Activated gamma-delta T cell (primary cell): ENCODE data around the gene IPO13.

Source experiments
- DNase-seq: peaks from one replicate; lab custom pipeline; 2025; lab: John Stamatoyannopoulos, UW

Gene IPO13

GRCh38 chr1:43930168-43930948 is 16.4 kb upstream of the IPO13 start:
- no peak for DNase-seq

- DNase-seq, result no peak
Observed at GRCh38 chr1:43930949-43931275, 15.8 kb upstream of the IPO13 start.

- no peak for DNase-seq
Observed at GRCh38 chr1:43931711-43932660, 14.8 kb upstream of the IPO13 start.

DNA sequence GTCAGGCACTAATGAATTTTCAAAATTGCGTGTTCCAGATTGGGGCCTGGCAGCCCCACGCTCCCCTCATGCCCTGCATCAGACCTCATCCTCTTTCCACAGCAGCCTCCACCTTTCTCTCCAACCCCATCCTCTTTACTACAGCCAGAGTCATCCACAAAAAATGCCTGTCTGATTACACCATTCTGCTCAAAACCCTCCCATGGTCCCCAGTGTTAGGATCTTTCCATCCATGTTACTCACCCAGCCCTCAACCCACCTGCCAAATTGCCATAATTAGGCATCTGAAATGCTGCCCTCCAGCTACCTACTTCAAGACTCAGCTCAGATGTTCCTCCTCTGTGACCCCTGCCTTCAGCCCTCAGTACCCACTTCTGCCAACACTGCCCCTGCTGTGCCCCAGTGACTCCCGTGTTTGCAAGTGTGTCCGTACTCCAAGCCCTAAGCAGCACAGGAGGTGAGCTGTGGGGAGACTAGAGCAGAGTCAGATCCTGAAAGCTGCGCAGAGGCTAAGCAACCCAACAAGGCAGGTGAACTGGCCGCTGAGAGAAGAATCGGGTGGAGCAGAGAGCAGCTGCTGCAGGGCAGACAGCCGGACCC is 13.9 kb upstream of the IPO13 start:
- no peak for DNase-seq

- no peak for DNase-seq
Observed at GRCh38 chr1:43933386-43934100, 13.2 kb upstream of the IPO13 start, which contains the start of gene ARTN. Gene ARTN, plus strand, starts transcription at chr1:43933801. Its CDS starts 1,856 bp downstream, at chr1:43935657.

DNA sequence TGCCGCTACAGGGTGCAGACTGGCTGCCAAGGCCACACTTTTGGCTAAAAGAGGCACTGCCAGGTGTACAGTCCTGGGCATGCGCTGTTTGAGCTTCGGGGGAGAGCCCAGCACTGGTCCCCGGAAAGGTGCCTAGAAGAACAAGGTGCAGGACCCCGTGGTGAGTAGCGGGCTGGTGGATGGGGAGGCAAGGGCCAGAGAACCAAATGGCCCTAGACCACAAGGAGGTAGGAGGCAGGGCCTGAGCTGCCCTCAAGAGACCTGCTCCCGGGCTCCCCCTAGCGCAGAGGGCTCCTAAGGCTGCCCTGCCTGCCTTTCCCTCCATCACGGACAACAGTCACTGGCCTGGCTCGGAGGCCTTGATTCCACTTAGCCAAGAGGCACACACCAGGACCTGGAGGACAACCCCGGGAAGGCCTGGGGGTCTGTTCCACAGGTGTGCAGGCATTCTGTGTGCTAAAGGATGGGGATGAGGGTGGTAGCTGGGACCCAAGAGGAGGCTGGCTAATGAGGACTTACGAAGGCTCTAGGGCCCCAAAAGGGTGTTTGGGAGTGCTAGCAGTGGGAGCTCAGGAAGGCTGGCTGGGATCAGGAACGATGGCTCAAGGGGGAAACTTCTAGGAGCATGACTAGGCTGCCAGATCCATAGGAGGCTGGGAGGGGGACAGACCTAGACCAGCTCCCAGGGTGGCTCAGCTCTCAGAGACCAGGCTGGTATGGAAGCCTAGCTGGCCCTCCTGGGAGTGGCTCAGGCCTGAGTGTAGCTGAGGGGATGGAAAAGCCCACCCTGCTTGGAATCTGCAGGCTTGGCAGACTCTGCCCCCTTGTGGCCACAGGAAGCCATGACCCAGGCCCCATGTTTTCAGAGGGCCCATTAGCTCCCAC is 12.4 kb upstream of the IPO13 start:
- no peak for DNase-seq

DNA sequence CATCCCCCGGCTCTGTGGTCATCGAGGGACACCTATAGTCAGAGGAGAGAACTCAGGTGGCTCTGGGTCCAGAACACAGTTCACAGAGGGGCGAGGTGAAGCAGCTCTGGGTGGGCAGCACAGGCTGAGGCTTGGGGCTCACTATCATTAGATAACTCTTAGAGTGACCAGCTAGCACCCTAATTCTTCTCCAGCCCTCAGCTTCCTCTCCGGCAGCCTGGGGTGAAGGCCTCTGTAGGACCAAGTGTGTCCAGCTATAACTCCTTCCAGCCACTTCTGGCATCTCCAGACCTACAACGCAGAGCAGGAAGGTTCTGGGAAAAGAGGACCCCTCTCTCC is 11.8 kb upstream of the IPO13 start:
- no peak for DNase-seq

- no peak for DNase-seq
Observed at GRCh38 chr1:43935711-43936427, 10.9 kb upstream of the IPO13 start.

DNA sequence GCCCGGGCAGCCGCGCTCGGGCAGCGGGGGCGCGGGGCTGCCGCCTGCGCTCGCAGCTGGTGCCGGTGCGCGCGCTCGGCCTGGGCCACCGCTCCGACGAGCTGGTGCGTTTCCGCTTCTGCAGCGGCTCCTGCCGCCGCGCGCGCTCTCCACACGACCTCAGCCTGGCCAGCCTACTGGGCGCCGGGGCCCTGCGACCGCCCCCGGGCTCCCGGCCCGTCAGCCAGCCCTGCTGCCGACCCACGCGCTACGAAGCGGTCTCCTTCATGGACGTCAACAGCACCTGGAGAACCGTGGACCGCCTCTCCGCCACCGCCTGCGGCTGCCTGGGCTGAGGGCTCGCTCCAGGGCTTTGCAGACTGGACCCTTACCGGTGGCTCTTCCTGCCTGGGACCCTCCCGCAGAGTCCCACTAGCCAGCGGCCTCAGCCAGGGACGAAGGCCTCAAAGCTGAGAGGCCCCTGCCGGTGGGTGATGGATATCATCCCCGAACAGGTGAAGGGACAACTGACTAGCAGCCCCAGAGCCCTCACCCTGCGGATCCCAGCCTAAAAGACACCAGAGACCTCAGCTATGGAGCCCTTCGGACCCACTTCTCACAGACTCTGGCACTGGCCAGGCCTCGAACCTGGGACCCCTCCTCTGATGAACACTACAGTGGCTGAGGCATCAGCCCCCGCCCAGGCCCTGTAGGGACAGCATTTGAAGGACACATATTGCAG is 10.2 kb upstream of the IPO13 start:
- DNase-seq, result no peak

- DNase-seq, result no peak
Observed at GRCh38 chr1:43937179-43937865, 9.4 kb upstream of the IPO13 start.

GRCh38 chr1:43938383-43938782 is 8.4 kb upstream of the IPO13 start:
- DNase-seq, result no peak

- no peak for DNase-seq
Observed at GRCh38 chr1:43938892-43939587, 7.7 kb upstream of the IPO13 start.

- DNase-seq, result no peak
Observed at GRCh38 chr1:43942411-43942810, 4.3 kb upstream of the IPO13 start.

DNA sequence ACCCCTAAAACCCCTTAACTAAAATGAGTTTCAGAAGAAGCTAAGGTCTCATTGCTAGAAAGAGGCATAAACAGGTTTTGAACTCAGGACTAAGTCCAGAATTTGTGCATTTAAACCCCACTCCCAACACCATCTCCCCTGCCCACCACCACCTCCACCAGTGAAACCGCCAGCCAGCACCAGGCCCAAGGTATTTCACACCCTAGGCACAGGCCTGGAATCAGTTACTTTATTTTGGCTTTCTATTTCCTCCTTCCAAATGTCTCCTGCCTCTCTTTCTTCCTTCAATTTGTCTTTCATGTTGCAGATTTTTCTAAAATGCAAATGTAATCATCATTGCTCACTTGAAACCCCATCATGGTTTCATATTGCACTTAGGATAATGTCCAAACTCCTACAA is 1.9 kb upstream of the IPO13 start:
- no peak for DNase-seq

- no peak for DNase-seq
Observed at GRCh38 chr1:43945674-43946235, 995 bp upstream of the IPO13 start.

- DNase-seq, result no peak
Observed at GRCh38 chr1:43947061-43947873, 517 bp downstream of the IPO13 start.

DNA sequence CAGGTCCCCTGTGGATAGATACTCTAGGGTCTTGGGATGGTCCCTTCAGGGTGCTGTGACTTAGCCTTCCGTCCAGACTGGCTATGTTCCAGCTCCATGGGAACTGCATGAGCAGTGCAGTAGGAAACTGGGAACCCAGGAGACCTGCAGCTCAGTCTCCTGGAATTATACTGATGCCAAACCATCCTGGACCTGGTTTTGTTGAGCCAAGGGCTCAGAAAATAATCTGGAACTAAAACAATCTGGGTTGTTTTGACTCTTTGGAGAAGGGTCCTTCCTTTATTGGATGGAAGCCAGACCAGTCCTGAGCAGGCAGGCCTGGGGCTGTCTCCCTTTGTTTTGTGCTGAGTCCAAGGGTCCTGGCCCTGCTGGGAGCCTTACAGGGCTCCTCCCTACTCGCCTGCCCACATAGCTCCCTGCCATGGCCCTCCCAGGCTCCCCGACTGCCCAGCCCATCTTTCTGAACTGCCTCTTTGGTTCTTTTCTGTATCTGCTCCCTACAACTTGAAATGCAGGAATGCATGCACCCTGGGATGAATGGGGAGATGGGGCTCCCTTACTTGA is 1.2 kb downstream of the IPO13 start:
- no peak for DNase-seq
